ENCODE measurements around the gene DAPK1.

DAPK1 gene

DNA sequence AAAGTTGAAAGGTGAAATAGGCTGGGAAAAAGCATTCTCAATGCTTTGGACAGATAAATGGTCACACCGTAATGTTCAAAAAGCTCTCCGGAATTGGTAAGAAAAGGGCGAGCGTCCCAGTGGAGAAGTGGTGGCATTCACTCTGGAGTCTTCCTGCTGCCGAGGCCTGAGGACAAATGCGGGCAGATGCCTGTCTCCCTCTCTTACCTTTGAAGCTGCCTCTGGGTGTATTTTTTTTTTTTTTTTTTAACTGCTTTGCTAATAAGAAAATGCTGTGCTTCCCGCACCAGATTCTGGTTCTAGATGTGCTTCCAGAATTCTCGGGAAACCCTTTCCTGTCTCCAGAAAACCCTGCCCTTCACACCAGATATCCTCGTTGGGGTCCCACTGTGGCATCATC, 203.8 kb downstream of the DAPK1 start:
- H3K27ac ChIP-seq: no peak overlapping the region
- no peak for TF ChIP-seq ZFX (IDR thresholded peaks at IDR 0.05; ENCODE audit: borderline replicate concordance)
- TF ChIP-seq, protein P1, sequence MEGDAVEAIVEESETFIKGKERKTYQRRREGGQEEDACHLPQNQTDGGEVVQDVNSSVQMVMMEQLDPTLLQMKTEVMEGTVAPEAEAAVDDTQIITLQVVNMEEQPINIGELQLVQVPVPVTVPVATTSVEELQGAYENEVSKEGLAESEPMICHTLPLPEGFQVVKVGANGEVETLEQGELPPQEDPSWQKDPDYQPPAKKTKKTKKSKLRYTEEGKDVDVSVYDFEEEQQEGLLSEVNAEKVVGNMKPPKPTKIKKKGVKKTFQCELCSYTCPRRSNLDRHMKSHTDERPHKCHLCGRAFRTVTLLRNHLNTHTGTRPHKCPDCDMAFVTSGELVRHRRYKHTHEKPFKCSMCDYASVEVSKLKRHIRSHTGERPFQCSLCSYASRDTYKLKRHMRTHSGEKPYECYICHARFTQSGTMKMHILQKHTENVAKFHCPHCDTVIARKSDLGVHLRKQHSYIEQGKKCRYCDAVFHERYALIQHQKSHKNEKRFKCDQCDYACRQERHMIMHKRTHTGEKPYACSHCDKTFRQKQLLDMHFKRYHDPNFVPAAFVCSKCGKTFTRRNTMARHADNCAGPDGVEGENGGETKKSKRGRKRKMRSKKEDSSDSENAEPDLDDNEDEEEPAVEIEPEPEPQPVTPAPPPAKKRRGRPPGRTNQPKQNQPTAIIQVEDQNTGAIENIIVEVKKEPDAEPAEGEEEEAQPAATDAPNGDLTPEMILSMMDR (IDR thresholded peaks at IDR 0.05): no peak

DNA sequence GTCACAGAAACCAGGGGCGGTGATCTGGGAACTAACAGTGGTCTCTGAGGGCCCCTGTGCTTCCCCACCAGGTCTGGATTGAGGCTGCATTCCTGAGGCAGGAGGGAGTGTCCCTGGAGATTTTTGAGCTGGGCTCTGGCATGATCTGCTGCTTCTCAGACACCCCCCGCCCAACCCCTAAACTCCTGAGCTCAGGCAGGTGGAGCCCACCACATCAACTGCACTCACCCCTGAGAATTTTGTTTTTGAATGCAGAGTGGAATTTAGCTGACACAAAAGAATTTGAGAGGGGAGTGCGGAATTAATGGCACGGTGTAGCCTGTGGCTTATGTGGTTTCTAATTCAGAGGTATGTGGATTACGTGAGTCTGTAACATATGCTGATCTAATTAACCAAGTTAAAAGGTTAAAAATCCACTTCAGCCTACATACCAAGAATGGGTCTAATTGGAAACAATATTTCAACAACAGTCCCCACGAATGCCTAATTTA, 204.3 kb downstream of the DAPK1 start:
- H3K27ac ChIP-seq: no peak overlapping the region
- no peak for TF ChIP-seq ZFX (IDR thresholded peaks at IDR 0.05; ENCODE audit: borderline replicate concordance)
- TF ChIP-seq, protein P1 (IDR thresholded peaks at IDR 0.05): no peak

DNA sequence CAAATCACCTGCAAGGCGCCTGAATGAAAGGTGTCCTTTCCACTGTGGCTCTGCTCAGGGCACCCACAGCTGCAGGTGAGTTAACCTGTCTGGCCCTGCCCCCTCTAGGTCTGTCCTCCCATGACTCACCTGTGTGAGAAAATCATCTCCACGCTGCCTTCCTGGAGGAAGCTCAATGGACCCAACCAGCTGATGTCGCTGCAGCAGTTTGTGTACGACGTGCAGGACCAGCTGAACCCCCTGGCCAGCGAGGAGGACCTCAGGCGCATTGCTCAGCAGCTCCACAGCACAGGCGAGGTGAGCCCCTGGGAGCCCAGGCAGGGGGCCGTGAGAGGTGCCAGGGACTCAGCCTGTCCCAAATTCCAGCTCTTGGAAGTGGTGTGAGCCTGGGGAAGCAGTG, 205.3 kb downstream of the DAPK1 start:
- no peak for TF ChIP-seq ZFX (IDR thresholded peaks at IDR 0.05; ENCODE audit: borderline replicate concordance)
- TF ChIP-seq, protein P1 (IDR thresholded peaks at IDR 0.05): no peak
- no peak overlapping the region for H3K27ac ChIP-seq

DNA sequence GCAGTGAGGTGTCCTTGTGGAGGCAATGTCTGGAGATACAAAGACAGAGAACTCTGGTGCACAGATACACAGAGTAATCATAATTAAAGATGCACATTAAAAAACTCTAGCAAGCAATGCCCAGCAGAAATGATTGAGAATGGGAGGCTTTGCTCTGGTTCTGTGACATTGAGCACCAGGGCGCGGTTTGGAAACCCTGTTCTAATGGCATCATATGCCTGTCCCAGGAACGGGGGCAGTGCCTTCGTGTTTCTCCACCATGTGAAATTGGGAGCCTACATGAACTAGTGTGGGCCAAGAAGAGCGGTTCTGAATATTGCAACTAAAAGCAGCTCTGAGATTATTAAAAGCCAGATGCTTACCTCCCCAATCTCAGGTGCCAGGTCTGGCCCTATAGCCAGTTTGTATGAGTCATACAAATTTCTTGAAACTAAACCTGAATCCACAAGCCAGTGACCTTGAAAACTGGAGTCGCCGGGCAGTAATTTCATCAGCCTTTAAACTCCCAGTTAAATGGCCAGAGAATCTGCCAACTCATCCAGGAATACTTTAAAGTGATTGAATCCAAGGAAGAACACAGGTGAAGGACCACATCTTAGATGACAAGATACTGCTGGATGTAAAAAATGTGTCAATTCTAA, 206.1 kb downstream of the DAPK1 start:
- H3K27ac ChIP-seq: no peak overlapping the region
- no peak for TF ChIP-seq ZFX (IDR thresholded peaks at IDR 0.05; ENCODE audit: borderline replicate concordance)

DNA sequence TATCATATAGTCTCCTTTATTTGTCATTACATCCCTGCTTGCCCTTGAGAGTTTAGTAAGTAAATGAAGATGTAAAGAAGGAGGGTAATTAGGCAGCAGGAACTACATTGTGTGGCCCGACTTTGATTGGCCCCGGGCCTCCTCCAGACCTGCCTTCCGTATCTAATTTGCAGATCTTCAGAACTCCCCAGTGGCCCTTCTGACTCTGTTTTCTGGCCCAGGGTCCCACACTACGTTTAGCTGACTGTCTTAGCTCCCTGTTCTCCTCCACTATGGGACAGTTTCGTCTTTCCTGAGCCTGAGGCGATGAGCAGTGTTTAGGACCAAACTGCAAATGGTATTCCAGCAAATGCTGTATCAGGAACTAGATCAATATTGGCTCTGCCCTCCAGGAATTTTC, 206.7 kb downstream of the DAPK1 start:
- TF ChIP-seq, protein P1 (IDR thresholded peaks at IDR 0.05): no peak
- no peak for TF ChIP-seq ZFX (IDR thresholded peaks at IDR 0.05; ENCODE audit: borderline replicate concordance)
- no peak overlapping the region for H3K27ac ChIP-seq

- H3K27ac ChIP-seq: no peak overlapping the region
- TF ChIP-seq ZFX (IDR thresholded peaks at IDR 0.05; ENCODE audit: borderline replicate concordance): no peak
- TF ChIP-seq, protein P1 (IDR thresholded peaks at IDR 0.05): no peak
These were observed 208.5 kb downstream of the DAPK1 start for GRCh38 chr9:87706066-87706739.

DNA sequence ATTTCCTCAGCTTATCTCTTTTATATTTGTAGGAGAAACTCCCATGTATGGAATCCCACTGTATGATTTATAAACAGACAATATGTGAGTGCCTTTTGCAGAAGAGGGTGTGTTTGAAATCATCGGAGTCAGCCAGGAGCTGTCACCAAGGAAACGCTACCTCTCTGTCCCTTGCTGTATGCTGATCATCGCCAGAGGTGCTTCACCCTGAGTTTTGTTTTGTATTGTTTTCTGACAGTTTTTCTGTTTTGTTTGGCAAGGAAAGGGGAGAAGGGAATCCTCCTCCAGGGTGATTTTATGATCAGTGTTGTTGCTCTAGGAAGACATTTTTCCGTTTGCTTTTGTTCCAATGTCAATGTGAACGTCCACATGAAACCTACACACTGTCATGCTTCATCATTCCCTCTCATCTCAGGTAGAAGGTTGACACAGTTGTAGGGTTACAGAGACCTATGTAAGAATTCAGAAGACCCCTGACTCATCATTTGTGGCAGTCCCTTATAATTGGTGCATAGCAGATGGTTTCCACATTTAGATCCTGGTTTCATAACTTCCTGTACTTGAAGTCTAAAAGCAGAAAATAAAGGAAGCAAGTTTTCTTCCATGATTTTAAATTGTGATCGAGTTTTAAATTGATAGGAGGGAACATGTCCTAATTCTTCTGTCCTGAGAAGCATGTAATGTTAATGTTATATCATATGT, 210.3 kb downstream of the DAPK1 start:
- no peak overlapping the region for H3K27ac ChIP-seq
- no peak for TF ChIP-seq ZFX (IDR thresholded peaks at IDR 0.05; ENCODE audit: borderline replicate concordance)
- TF ChIP-seq, protein P1 (IDR thresholded peaks at IDR 0.05): no peak

Data from 22Rv1 (cell line).